ENCODE data around the gene GRAMD1B. TPM values are rescaled to one million over a fixed set of nuclear protein-coding genes. Genes with fewer than 3 reads are reported as not detected.
A peak's percentile ranks its signal among the peaks of the same experiment; 100 is the strongest.

GRAMD1B gene
- total and polyA plus RNA-seq, 2 donors (not counting 1 experiment from before 2014, with no cell fraction given) = 0.83 to 1.5 TPM

DNA sequence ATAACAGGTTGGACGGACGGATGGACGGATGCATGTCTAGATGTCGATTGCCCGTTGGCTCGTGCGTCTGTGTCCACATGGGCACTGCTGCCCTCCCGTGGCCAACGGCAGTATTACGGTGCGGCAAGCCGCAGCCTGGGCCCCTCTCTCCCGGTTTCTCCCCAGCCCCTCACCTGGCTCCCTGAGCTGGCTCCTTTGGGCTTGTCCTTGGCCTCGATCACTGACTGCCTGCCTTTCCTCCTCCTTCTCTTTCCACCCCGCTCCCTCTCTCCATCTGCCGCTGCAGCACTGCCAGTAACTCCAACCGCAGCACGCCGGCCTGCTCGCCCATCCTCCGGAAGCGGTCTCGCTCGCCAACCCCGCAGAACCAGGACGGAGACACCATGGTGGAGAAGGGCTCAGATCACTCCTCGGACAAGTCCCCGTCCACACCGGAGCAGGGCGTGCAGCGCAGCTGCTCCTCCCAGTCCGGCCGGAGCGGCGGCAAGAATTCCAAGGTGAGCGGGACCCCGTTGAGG lies 147.1 kb downstream of the GRAMD1B start:
- H3K9me3 ChIP-seq (ENCODE audit: control insufficient read depth, insufficient read depth, low read depth, low read length) = no peaks in the 10 kb centered on the region
- no peaks in the 10 kb centered on the region for H3K4me1 ChIP-seq (ENCODE audit: control insufficient read depth, extremely low read depth, insufficient read depth, low read length)
- H3K27me3 ChIP-seq (ENCODE audit: control insufficient read depth, insufficient read depth, low read length) = peaks cover 3% of the 10 kb centered on the region
- TF ChIP-seq EZH2 (IDR thresholded peaks at IDR 0.05; ENCODE audit: low read length, missing control alignments) = no peak
- TF ChIP-seq, protein P1, sequence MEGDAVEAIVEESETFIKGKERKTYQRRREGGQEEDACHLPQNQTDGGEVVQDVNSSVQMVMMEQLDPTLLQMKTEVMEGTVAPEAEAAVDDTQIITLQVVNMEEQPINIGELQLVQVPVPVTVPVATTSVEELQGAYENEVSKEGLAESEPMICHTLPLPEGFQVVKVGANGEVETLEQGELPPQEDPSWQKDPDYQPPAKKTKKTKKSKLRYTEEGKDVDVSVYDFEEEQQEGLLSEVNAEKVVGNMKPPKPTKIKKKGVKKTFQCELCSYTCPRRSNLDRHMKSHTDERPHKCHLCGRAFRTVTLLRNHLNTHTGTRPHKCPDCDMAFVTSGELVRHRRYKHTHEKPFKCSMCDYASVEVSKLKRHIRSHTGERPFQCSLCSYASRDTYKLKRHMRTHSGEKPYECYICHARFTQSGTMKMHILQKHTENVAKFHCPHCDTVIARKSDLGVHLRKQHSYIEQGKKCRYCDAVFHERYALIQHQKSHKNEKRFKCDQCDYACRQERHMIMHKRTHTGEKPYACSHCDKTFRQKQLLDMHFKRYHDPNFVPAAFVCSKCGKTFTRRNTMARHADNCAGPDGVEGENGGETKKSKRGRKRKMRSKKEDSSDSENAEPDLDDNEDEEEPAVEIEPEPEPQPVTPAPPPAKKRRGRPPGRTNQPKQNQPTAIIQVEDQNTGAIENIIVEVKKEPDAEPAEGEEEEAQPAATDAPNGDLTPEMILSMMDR (conservative IDR thresholded peaks at IDR 0.05 in 1 of 2, IDR thresholded peaks at IDR 0.05 in 1 of 2; ENCODE audit: low read depth in 1 of 2, low read length in 2 of 2) = peak; percentile 79 to 94
- no peaks in the 10 kb centered on the region for H3K36me3 ChIP-seq (ENCODE audit: control insufficient read depth, insufficient read depth, low read length)
- H3K4me3 ChIP-seq (replicated peaks in 1 of 4; ENCODE audit: control extremely low read depth in 1 of 4, insufficient read depth in 1 of 4, low read depth in 3 of 4, low read length in 4 of 4) = no peak overlapping the region
- no peaks in the 10 kb centered on the region for H3K79me2 ChIP-seq (ENCODE audit: control insufficient read depth, insufficient read depth, low read length)
- peak; percentile 24 to 35 for DNase-seq (ENCODE audit: low read depth in 2 of 2)
- no peak overlapping the region for H3K9ac ChIP-seq (ENCODE audit: insufficient read depth, low read length)
- no peak overlapping the region for H3K4me2 ChIP-seq (ENCODE audit: extremely low read depth, insufficient read depth, low read length)
- no peak overlapping the region for H3K27ac ChIP-seq (ENCODE audit: insufficient read depth, low read length)
- H4K20me1 ChIP-seq (ENCODE audit: control insufficient read depth, extremely low read depth, insufficient read depth, low read length) = no peaks in the 10 kb centered on the region
- H2AFZ ChIP-seq (ENCODE audit: low read length) = no peak overlapping the region

DNA sequence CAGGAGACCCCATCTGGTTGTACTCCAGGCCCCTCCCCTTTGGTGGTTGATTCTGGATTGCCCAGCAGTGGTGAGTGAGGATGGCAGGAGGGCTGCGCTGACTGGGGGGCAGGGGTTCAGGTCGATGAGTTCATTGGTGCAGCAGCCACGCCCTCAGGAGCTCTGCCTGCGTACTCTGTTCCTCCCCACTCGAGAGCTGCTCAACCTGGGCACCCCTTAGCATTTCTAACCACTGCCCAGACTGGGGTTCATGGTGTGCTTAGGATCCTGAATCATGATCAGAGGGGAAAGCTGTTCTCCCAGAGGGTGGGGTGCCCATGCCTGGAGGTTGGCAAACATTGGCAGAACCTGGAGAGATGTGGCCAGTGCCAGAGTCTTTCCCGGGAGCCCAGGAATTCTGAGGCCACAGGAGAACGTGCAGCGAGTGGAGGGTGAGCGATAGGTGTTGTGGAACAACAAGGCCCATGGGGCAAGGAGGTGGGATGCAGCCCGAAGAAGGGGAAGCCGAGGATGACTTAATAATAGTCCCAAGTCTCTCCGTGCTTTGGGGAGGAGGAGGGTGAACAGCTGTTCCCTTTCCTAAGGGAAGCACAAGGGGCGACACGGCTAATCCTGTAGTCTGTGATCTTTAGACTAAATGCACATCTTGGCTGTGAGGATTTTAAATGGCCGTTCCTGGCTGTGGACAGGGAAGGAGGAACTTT lies 148.9 kb downstream of the GRAMD1B start:
- Histone ChIP-seq H3K27me3 (ENCODE audit: control insufficient read depth, insufficient read depth, low read length) (peaks cover 3% of the 10 kb centered on the region), H3K9ac (ENCODE audit: insufficient read depth, low read length) (no peak overlapping the region), H3K27ac (ENCODE audit: insufficient read depth, low read length) (no peak overlapping the region), H3K9me3 (ENCODE audit: control insufficient read depth, insufficient read depth, low read depth, low read length) (no peaks in the 10 kb centered on the region), H3K4me3 (replicated peaks in 1 of 4; ENCODE audit: control extremely low read depth in 1 of 4, insufficient read depth in 1 of 4, low read depth in 3 of 4, low read length in 4 of 4) (no peak overlapping the region), H3K79me2 (ENCODE audit: control insufficient read depth, insufficient read depth, low read length) (no peaks in the 10 kb centered on the region), H3K4me2 (ENCODE audit: extremely low read depth, insufficient read depth, low read length) (no peak overlapping the region), H2AFZ (ENCODE audit: low read length) (no peak overlapping the region), H3K36me3 (ENCODE audit: control insufficient read depth, insufficient read depth, low read length) (no peaks in the 10 kb centered on the region), H3K4me1 (ENCODE audit: control insufficient read depth, extremely low read depth, insufficient read depth, low read length) (no peaks in the 10 kb centered on the region), H4K20me1 (ENCODE audit: control insufficient read depth, extremely low read depth, insufficient read depth, low read length) (no peaks in the 10 kb centered on the region)
- DNase-seq (ENCODE audit: low read depth in 2 of 2) = no peak
- TF ChIP-seq, protein P1 (conservative IDR thresholded peaks at IDR 0.05 in 1 of 2, IDR thresholded peaks at IDR 0.05 in 1 of 2; ENCODE audit: low read depth in 1 of 2, low read length in 2 of 2) = no peak
- TF ChIP-seq EZH2 (IDR thresholded peaks at IDR 0.05; ENCODE audit: low read length, missing control alignments) = no peak

DNA sequence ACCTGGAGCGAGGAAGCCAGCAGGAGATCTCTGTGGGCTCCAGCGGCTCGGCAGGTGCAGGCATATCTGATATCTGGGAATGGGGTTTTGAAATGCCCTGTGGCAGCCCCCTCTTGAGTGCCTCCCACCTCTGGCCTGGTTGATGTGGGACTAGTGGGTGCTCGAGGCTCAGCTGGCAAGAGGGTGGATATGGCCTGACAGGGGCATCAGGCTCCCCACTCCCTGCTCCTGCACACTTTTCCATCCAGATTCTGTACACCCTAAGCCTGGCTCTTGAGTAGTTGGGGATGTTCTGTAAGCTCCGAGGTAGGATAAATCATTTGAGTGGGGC lies 149.4 kb downstream of the GRAMD1B start:
- peaks cover 3% of the 10 kb centered on the region for H3K27me3 ChIP-seq (ENCODE audit: control insufficient read depth, insufficient read depth, low read length)
- TF ChIP-seq, protein P1 (conservative IDR thresholded peaks at IDR 0.05 in 1 of 2, IDR thresholded peaks at IDR 0.05 in 1 of 2; ENCODE audit: low read depth in 1 of 2, low read length in 2 of 2) = no peak
- TF ChIP-seq EZH2 (IDR thresholded peaks at IDR 0.05; ENCODE audit: low read length, missing control alignments) = no peak
- H3K4me3 ChIP-seq (replicated peaks in 1 of 4; ENCODE audit: control extremely low read depth in 1 of 4, insufficient read depth in 1 of 4, low read depth in 3 of 4, low read length in 4 of 4) = no peak overlapping the region
- H3K79me2 ChIP-seq (ENCODE audit: control insufficient read depth, insufficient read depth, low read length) = no peaks in the 10 kb centered on the region
- H3K27ac ChIP-seq (ENCODE audit: insufficient read depth, low read length) = no peak overlapping the region
- H2AFZ ChIP-seq (ENCODE audit: low read length) = no peak overlapping the region
- H3K4me2 ChIP-seq (ENCODE audit: extremely low read depth, insufficient read depth, low read length) = no peak overlapping the region
- H3K9ac ChIP-seq (ENCODE audit: insufficient read depth, low read length) = no peak overlapping the region
- no peaks in the 10 kb centered on the region for H3K36me3 ChIP-seq (ENCODE audit: control insufficient read depth, insufficient read depth, low read length)
- DNase-seq (ENCODE audit: low read depth in 2 of 2) = no peak
- H3K9me3 ChIP-seq (ENCODE audit: control insufficient read depth, insufficient read depth, low read depth, low read length) = no peaks in the 10 kb centered on the region
- no peaks in the 10 kb centered on the region for H4K20me1 ChIP-seq (ENCODE audit: control insufficient read depth, extremely low read depth, insufficient read depth, low read length)
- no peaks in the 10 kb centered on the region for H3K4me1 ChIP-seq (ENCODE audit: control insufficient read depth, extremely low read depth, insufficient read depth, low read length)

Data from fibroblast of lung (primary cell).